Gastrocnemius medialis (tissue), 4 donors: Measurements from ENCODE around the gene ISG15.

Experiments used
- POLR2A ChIP-seq, 2 donors: fragments of 450-650 bp; IDR thresholded peaks; one replicate each; pipeline ENCODE4 v1.6.1; 2017; ENCODE audit warnings: antibody characterized with exemption in 2 of 2, mild to moderate bottlenecking in 2 of 2, moderate library complexity in 2 of 2
- TF ChIP-seq, protein P1 (sequence below), 5 experiments: fragments of 450-650 bp in 3 of 5; fragments of 200-600 bp in 2 of 5; sonication (generic) in 2 of 5; IDR thresholded peaks in 4 of 5; conservative IDR thresholded peaks in 1 of 5; 1 replicate in 4 of 5; 2 replicates in 1 of 5; pipeline ENCODE4 v1.5.1; 2016 to 2019; ENCODE audit warnings: antibody characterized with exemption in 5 of 5, mild to moderate bottlenecking in 3 of 5, moderate library complexity in 3 of 5

- TF ChIP-seq, protein P1, sequence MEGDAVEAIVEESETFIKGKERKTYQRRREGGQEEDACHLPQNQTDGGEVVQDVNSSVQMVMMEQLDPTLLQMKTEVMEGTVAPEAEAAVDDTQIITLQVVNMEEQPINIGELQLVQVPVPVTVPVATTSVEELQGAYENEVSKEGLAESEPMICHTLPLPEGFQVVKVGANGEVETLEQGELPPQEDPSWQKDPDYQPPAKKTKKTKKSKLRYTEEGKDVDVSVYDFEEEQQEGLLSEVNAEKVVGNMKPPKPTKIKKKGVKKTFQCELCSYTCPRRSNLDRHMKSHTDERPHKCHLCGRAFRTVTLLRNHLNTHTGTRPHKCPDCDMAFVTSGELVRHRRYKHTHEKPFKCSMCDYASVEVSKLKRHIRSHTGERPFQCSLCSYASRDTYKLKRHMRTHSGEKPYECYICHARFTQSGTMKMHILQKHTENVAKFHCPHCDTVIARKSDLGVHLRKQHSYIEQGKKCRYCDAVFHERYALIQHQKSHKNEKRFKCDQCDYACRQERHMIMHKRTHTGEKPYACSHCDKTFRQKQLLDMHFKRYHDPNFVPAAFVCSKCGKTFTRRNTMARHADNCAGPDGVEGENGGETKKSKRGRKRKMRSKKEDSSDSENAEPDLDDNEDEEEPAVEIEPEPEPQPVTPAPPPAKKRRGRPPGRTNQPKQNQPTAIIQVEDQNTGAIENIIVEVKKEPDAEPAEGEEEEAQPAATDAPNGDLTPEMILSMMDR (IDR thresholded peaks at IDR 0.05 in 4 of 5, conservative IDR thresholded peaks at IDR 0.05 in 1 of 5): no peak
- TF ChIP-seq POLR2A (IDR thresholded peaks at IDR 0.05): no peak
These were observed 14.6 kb upstream of the ISG15 start for GRCh38 chr1:998745-998994.
